Spleen (tissue), 7 donors: ENCODE measurements around the gene PRCP.

Experiments
- POLR2A ChIP-seq, 3 donors: fragments of 450-650 bp; IDR thresholded peaks; one replicate each; pipeline ENCODE4 v1.5.1; 2017; ENCODE audit warnings: antibody characterized with exemption in 3 of 3, mild to moderate bottlenecking in 1 of 3
- POLR2AphosphoS5 ChIP-seq, 3 donors: sonication (generic); formaldehyde crosslinking; IDR thresholded peaks; one replicate each; pipeline ENCODE4 v1.5.1; 2017; ENCODE audit warnings: antibody characterized with exemption in 3 of 3
- TF ChIP-seq, protein P1 (sequence below), 11 experiments: fragments of 200-600 bp in 7 of 11; fragments of 450-650 bp in 4 of 11; sonication (generic) in 4 of 11; IDR thresholded peaks in 8 of 11; conservative IDR thresholded peaks in 3 of 11; 1 replicate in 7 of 11; 2 replicates in 4 of 11; pipeline versions ENCODE4 v1.4.0 to v1.8.0; 2016 to 2021; ENCODE audit warnings: antibody characterized with exemption in 11 of 11, inconsistent platforms in 4 of 11, mild to moderate bottlenecking in 1 of 11
- donor health status: DM: no; HTN: no; CAD: no; lungs with moderate emphysema.
- donor health status: DM: no; HTN: no; CAD: no.
- donor health status: DM: no; HTN: no; CAD: no.

- TF ChIP-seq, protein P1, sequence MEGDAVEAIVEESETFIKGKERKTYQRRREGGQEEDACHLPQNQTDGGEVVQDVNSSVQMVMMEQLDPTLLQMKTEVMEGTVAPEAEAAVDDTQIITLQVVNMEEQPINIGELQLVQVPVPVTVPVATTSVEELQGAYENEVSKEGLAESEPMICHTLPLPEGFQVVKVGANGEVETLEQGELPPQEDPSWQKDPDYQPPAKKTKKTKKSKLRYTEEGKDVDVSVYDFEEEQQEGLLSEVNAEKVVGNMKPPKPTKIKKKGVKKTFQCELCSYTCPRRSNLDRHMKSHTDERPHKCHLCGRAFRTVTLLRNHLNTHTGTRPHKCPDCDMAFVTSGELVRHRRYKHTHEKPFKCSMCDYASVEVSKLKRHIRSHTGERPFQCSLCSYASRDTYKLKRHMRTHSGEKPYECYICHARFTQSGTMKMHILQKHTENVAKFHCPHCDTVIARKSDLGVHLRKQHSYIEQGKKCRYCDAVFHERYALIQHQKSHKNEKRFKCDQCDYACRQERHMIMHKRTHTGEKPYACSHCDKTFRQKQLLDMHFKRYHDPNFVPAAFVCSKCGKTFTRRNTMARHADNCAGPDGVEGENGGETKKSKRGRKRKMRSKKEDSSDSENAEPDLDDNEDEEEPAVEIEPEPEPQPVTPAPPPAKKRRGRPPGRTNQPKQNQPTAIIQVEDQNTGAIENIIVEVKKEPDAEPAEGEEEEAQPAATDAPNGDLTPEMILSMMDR (IDR thresholded peaks at IDR 0.05 in 8 of 11, conservative IDR thresholded peaks at IDR 0.05 in 3 of 11): no peak
- TF ChIP-seq POLR2A (IDR thresholded peaks at IDR 0.05) (no peak), POLR2AphosphoS5 (IDR thresholded peaks at IDR 0.05) (no peak)
These were observed 30.5 kb upstream of the PRCP start for GRCh38 chr11:82930734-82931133.
